Gastrocnemius medialis (tissue), 4 donors: ENCODE measurements around the gene KIF1A. TPM values are rescaled to one million over a fixed set of nuclear protein-coding genes. Genes with fewer than 3 reads are reported as not detected.
A peak's percentile ranks its signal among the peaks of the same experiment; 100 is the strongest.

ENCODE experiments used
- ATAC-seq, 2 donors: fragments of 150-250 bp; one replicate each; pipeline ENCODE4 v1.9.1; 2016
- DNase-seq, 2 donors: peaks; one replicate each; pipeline ENCODE4 v3.0.0-alpha.2; 2019
- H3K27ac ChIP-seq, 4 donors: fragments of 200-600 bp; sonication (generic); 1 replicate in 1 of 4; 2 replicates in 3 of 4; pipeline ENCODE4 v1.5.1; 2016 to 2018; ENCODE audit warnings: mild to moderate bottlenecking in 2 of 4, moderate library complexity in 1 of 4
- H3K27me3 ChIP-seq, 3 donors: fragments of 200-600 bp; sonication (generic) in 2 of 3; 1 replicate in 1 of 3; 2 replicates in 2 of 3; pipeline versions ENCODE4 v1.5.1 to v1.6.0; 2016 to 2019; ENCODE audit warnings: mild to moderate bottlenecking in 1 of 3, moderate library complexity in 1 of 3
- H3K36me3 ChIP-seq, 2 donors: fragments of 200-600 bp; sonication (generic) in 1 of 2; one replicate each; pipeline ENCODE4 v1.5.1; 2017 to 2018
- H3K4me1 ChIP-seq, 2 donors: fragments of 200-600 bp; sonication (generic) in 1 of 2; one replicate each; pipeline ENCODE4 v1.5.1; 2016 to 2017; ENCODE audit warnings: mild to moderate bottlenecking in 2 of 2
- H3K4me3 ChIP-seq, 4 donors: fragments of 200-600 bp; sonication (generic) in 3 of 4; 1 replicate in 1 of 4; 2 replicates in 3 of 4; pipeline ENCODE4 v1.5.1; 2016 to 2019; ENCODE audit warnings: mild to moderate bottlenecking in 2 of 4
- H3K9me3 ChIP-seq, 3 donors: fragments of 200-600 bp; sonication (generic) in 2 of 3; 1 replicate in 1 of 3; 2 replicates in 2 of 3; pipeline ENCODE4 v1.5.1; 2016 to 2019
- POLR2A ChIP-seq, 2 donors: fragments of 450-650 bp; IDR thresholded peaks; one replicate each; pipeline ENCODE4 v1.6.1; 2017; ENCODE audit warnings: antibody characterized with exemption in 2 of 2, mild to moderate bottlenecking in 2 of 2, moderate library complexity in 2 of 2
- in situ Hi-C, 4 donors: fragments of 200-750 bp; cut with MboI; loops; one replicate each; pipeline versions ENCODE4 v1.15.0 to v1.8.0; 2017; ENCODE audit warnings: low sequenced_read_pairs in 4 of 4
- intact Hi-C: fragments of 100-400 bp; cut with DNase I; formaldehyde crosslinking; loops from one replicate; pipeline ENCODE4 v1.15.1; 2023; ENCODE audit warnings: low total_unique reads
- total RNA-seq, 4 donors: library from RNA; depleted of rRNA; stranded (reverse); fragments of >200 nt; gene quantifications; one replicate each; pipeline versions ENCODE4 v1.1.0 to v1.2.3, GENCODE V29; 2016
- TF ChIP-seq, protein P1 (sequence below), 5 experiments: fragments of 450-650 bp in 3 of 5; fragments of 200-600 bp in 2 of 5; sonication (generic) in 2 of 5; IDR thresholded peaks in 4 of 5; conservative IDR thresholded peaks in 1 of 5; 1 replicate in 4 of 5; 2 replicates in 1 of 5; pipeline ENCODE4 v1.5.1; 2016 to 2019; ENCODE audit warnings: antibody characterized with exemption in 5 of 5, mild to moderate bottlenecking in 3 of 5, moderate library complexity in 3 of 5

The KIF1A gene
- total RNA-seq, 4 donors from 2014 or later: 0.05 to 0.33 (median 0.09) TPM; not detected in 1

DNA sequence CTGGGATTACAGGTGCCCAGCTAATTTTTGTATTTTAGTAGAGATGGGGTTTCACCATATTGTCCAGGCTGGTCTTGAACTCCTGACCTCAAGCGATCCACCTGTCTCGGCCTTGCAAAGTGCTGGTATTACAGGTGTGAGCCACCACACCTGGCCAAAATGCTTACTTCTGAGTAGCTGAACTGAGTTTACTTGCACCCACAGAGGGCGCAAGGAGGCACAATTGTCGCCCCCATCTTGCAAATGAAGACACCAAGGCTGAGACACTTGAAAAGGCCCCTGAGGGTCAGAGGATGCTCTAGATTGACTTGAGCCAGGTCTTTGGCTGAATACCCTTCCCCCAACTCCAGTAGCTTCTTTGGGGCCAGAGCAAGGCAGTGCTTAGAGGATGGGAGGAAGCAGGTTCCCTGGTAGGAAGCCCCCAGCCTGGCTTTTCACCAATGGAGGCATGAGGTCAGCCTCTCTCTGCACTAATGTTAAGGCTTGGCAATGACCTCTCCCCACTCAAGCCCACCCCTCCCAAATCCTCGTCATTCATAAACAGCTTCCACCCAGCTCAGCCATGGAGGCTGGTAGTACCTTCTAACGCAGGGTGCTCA, 14.5 kb upstream of the KIF1A start:
- H3K9me3 ChIP-seq: no peaks in the 10 kb centered on the region
- intact Hi-C loops: loop anchor here (10.0 kb wide), 1 partner anchor 250 kb away; the partner anchor contains the start of gene CAPN10

GRCh38 chr2:240833724-240834285, 13.8 kb upstream of the KIF1A start:
- no peaks in the 10 kb centered on the region for H3K36me3 ChIP-seq
- H3K27me3 ChIP-seq: peaks cover 5 to 29% (median 21%) of the 10 kb centered on the region in 3 donors
- no peaks in the 10 kb centered on the region for H3K9me3 ChIP-seq
- H3K4me3 ChIP-seq: no peak overlapping the region
- intact Hi-C loops: loop anchor here (10.0 kb wide), 1 partner anchor 249 kb away; the partner anchor contains the start of gene CAPN10
- in situ Hi-C loops: no loop called here
- DNase-seq (no peak), ATAC-seq (no peak)
- H3K4me1 ChIP-seq: peaks cover 6 to 15% of the 10 kb centered on the region in 2 donors
- TF ChIP-seq POLR2A (IDR thresholded peaks at IDR 0.05): no peak
- TF ChIP-seq, protein P1, sequence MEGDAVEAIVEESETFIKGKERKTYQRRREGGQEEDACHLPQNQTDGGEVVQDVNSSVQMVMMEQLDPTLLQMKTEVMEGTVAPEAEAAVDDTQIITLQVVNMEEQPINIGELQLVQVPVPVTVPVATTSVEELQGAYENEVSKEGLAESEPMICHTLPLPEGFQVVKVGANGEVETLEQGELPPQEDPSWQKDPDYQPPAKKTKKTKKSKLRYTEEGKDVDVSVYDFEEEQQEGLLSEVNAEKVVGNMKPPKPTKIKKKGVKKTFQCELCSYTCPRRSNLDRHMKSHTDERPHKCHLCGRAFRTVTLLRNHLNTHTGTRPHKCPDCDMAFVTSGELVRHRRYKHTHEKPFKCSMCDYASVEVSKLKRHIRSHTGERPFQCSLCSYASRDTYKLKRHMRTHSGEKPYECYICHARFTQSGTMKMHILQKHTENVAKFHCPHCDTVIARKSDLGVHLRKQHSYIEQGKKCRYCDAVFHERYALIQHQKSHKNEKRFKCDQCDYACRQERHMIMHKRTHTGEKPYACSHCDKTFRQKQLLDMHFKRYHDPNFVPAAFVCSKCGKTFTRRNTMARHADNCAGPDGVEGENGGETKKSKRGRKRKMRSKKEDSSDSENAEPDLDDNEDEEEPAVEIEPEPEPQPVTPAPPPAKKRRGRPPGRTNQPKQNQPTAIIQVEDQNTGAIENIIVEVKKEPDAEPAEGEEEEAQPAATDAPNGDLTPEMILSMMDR (IDR thresholded peaks at IDR 0.05 in 4 of 5, conservative IDR thresholded peaks at IDR 0.05 in 1 of 5): no peak
- no peak overlapping the region for H3K27ac ChIP-seq

More for the DNA sequence above, 14.5 kb upstream of the KIF1A start:
- DNase-seq: no peak
- peaks cover 6 to 15% of the 10 kb centered on the region in 2 donors for H3K4me1 ChIP-seq
- TF ChIP-seq, protein P1 (IDR thresholded peaks at IDR 0.05 in 4 of 5, conservative IDR thresholded peaks at IDR 0.05 in 1 of 5): no peak
- TF ChIP-seq POLR2A (IDR thresholded peaks at IDR 0.05): no peak
- H3K4me3 ChIP-seq: no peak overlapping the region
- H3K27me3 ChIP-seq: peaks cover 3 to 22% (median 16%) of the 10 kb centered on the region in 3 donors
- in situ Hi-C loops: no loop called here
- no peak for ATAC-seq
- H3K27ac ChIP-seq: no peak overlapping the region
- no peaks in the 10 kb centered on the region for H3K36me3 ChIP-seq

- Histone ChIP-seq H3K27ac (no peak overlapping the region), H3K4me3 (no peak overlapping the region), H3K27me3 (peaks cover 7 to 34% (median 29%) of the 10 kb centered on the region in 3 donors), H3K36me3 (no peaks in the 10 kb centered on the region), H3K4me1 (peaks cover 6 to 15% of the 10 kb centered on the region in 2 donors), H3K9me3 (no peaks in the 10 kb centered on the region)
- in situ Hi-C loops (no loop called here), intact Hi-C loops (loop anchor here (10.0 kb wide), 1 partner anchor 248 kb away; the partner anchor contains the start of gene CAPN10)
- ATAC-seq: no peak
- TF ChIP-seq, protein P1 (IDR thresholded peaks at IDR 0.05 in 4 of 5, conservative IDR thresholded peaks at IDR 0.05 in 1 of 5): no peak
- no peak for TF ChIP-seq POLR2A (IDR thresholded peaks at IDR 0.05)
- no peak for DNase-seq
These were observed 13.0 kb upstream of the KIF1A start for GRCh38 chr2:240832921-240833494.

DNA sequence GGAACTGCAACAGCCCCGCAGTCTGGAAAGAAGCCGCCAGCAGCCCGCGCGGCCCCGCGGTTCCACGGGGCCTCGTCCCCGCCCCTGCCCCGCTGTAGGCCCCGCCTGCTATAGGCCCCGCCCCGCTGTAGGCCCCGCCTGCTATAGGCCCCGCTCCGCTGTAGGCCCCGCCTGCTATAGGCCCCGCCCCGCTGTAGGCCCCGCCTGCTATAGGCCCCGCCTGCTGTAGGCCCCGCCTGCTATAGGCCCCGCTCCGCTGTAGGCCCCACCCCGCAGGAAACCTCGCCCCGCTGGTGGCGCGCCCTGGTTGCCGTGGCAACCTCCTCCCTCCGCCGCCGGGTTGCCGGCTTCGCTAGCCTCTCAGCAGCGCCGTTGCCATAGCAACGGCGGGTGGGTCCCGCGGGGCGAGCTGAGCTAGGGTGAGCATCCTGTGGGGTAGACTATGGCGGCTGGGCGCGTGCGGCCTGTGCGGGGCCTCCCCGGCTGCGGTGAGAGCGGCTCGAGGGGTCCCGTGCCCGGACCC, 12.2 kb upstream of the KIF1A start:
- H3K27me3 ChIP-seq: peaks cover 13 to 38% (median 36%) of the 10 kb centered on the region in 3 donors
- intact Hi-C loops: loop anchor here (10.0 kb wide), 1 partner anchor 247 kb away; the partner anchor contains the start of gene CAPN10

More for the DNA sequence above, 12.2 kb upstream of the KIF1A start:
- H3K4me3 ChIP-seq: peak overlapping the region; percentile 42 to 53 (median 46)
- H3K4me1 ChIP-seq: peaks cover 6 to 15% of the 10 kb centered on the region in 2 donors
- in situ Hi-C loops: no loop called here
- no peaks in the 10 kb centered on the region for H3K9me3 ChIP-seq
- H3K36me3 ChIP-seq: no peaks in the 10 kb centered on the region
- peak; percentile 63 to 75 for DNase-seq
- peak; percentile 57 to 67 for ATAC-seq
- TF ChIP-seq, protein P1 (IDR thresholded peaks at IDR 0.05 in 4 of 5, conservative IDR thresholded peaks at IDR 0.05 in 1 of 5): no peak
- TF ChIP-seq POLR2A (IDR thresholded peaks at IDR 0.05): no peak
- no peak overlapping the region for H3K27ac ChIP-seq
